Tibial nerve (tissue), 4 donors: Measurements from ENCODE around the gene PRAC2. TPM values are rescaled to one million over a fixed set of nuclear protein-coding genes. Genes with fewer than 3 reads are reported as not detected.

ENCODE experiments used
- DNase-seq, 2 donors: peaks; one replicate each; pipeline ENCODE4 v3.0.0-alpha.2; 2019; ENCODE audit warnings: low spot score in 2 of 2
- H3K27ac ChIP-seq, 4 donors: fragments of 200-600 bp; sonication (generic) in 3 of 4; one replicate each; pipeline ENCODE4 v1.5.1; 2017 to 2019; ENCODE audit warnings: mild to moderate bottlenecking in 1 of 4
- H3K27me3 ChIP-seq, 2 donors: fragments of 200-600 bp; sonication (generic) in 1 of 2; one replicate each; pipeline versions ENCODE4 v1.5.1 to v1.6.0; 2017 to 2019
- H3K36me3 ChIP-seq, 3 donors: fragments of 200-600 bp; sonication (generic); one replicate each; pipeline ENCODE4 v1.5.1; 2018 to 2019
- H3K4me1 ChIP-seq, 4 donors: fragments of 200-600 bp; sonication (generic) in 3 of 4; one replicate each; pipeline ENCODE4 v1.5.1; 2017 to 2019
- H3K4me3 ChIP-seq, 4 donors: fragments of 200-600 bp; sonication (generic) in 3 of 4; one replicate each; pipeline ENCODE4 v1.5.1; 2017 to 2019; ENCODE audit warnings: mild to moderate bottlenecking in 1 of 4, moderate library complexity in 1 of 4
- H3K9me3 ChIP-seq, 4 donors: fragments of 200-600 bp; sonication (generic) in 3 of 4; one replicate each; pipeline ENCODE4 v1.5.1; 2017 to 2019
- EP300 ChIP-seq, 2 donors: sonication (generic); formaldehyde crosslinking; IDR thresholded peaks; one replicate each; pipeline ENCODE4 v1.6.1; 2017; ENCODE audit warnings: antibody characterized with exemption in 2 of 2, mild to moderate bottlenecking in 1 of 2
- POLR2A ChIP-seq, 2 donors: fragments of 450-650 bp; IDR thresholded peaks; one replicate each; pipeline ENCODE4 v1.6.1; 2017; ENCODE audit warnings: antibody characterized with exemption in 2 of 2, mild to moderate bottlenecking in 2 of 2, moderate library complexity in 2 of 2
- WGBS, 2 donors: methylation state at CpG; one replicate each; pipeline ENCODE4 v1.1.5; 2018; 5-methylcytosine and 5-hydroxymethylcytosine counted together
- total RNA-seq, 4 donors: library from RNA; depleted of rRNA; stranded (reverse); fragments of >200 nt; gene quantifications; one replicate each; pipeline ENCODE4 v1.1.0, GENCODE V29; 2016
- TF ChIP-seq, protein P1 (sequence below), 5 experiments: fragments of 200-600 bp in 3 of 5; fragments of 450-650 bp in 2 of 5; sonication (generic) in 3 of 5; IDR thresholded peaks; one replicate each; pipeline ENCODE4 v1.5.1; 2016 to 2019; ENCODE audit warnings: antibody characterized with exemption in 5 of 5, mild to moderate bottlenecking in 3 of 5, moderate library complexity in 2 of 5

PRAC2 gene
- total RNA-seq, 4 donors from 2014 or later, result not detected

DNA sequence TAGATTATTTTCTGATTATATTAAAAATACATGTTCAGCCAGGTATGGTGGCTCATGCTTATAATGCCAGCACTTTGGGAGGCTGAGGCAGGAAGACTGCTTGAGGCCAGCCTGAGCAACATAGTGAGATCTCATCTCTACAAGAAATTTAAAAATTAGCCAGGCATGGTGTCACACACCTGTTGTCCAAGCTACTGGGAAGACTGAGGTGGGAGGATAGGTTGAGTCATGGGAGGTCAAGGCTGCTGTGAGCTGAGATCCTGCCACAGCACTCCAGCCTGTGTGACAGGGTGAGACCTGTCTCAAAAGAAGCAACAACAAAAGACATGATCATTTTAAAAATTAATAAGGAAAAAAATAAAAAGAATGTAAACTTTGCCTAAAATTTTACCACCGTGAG, 41.4 kb upstream of the PRAC2 start:
- H3K27me3 ChIP-seq, result peaks cover 0 to 36% of the 10 kb centered on the region in 2 donors
- no peak overlapping the region for H3K4me3 ChIP-seq
- H3K27ac ChIP-seq, result no peak overlapping the region
- no peaks in the 10 kb centered on the region for H3K9me3 ChIP-seq
- no peaks in the 10 kb centered on the region for H3K36me3 ChIP-seq
- no peak for DNase-seq
- TF ChIP-seq EP300 (IDR thresholded peaks at IDR 0.05) (no peak), POLR2A (IDR thresholded peaks at IDR 0.05) (no peak)
- TF ChIP-seq, protein P1, sequence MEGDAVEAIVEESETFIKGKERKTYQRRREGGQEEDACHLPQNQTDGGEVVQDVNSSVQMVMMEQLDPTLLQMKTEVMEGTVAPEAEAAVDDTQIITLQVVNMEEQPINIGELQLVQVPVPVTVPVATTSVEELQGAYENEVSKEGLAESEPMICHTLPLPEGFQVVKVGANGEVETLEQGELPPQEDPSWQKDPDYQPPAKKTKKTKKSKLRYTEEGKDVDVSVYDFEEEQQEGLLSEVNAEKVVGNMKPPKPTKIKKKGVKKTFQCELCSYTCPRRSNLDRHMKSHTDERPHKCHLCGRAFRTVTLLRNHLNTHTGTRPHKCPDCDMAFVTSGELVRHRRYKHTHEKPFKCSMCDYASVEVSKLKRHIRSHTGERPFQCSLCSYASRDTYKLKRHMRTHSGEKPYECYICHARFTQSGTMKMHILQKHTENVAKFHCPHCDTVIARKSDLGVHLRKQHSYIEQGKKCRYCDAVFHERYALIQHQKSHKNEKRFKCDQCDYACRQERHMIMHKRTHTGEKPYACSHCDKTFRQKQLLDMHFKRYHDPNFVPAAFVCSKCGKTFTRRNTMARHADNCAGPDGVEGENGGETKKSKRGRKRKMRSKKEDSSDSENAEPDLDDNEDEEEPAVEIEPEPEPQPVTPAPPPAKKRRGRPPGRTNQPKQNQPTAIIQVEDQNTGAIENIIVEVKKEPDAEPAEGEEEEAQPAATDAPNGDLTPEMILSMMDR (IDR thresholded peaks at IDR 0.05), result no peak
- H3K4me1 ChIP-seq, result peaks cover 0 to 6% (median 0%) of the 10 kb centered on the region in 4 donors
- WGBS, 2 donors, result 83 to 89% methylated on average over 1 of the region's 1 CpG

DNA sequence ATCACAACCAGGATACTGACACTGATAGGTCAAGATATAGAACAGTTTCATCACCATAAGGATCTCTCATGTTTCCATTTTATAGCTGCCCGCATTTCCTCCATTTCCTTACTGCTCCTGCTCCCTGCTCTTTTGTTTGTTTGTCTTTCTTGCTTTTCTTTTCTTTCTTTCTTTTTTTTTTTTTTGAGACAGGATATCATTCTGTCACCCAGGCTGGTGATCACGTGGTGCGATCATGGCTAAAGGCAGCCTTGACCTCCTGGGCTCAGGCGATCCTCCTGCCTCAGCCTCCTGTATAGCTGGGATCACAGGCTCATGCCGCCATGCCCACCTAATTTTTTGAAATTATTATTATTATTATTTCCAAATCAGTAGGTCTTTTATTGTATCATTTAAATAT, 32.3 kb upstream of the PRAC2 start:
- Histone ChIP-seq H3K36me3 (no peaks in the 10 kb centered on the region), H3K27ac (no peak overlapping the region), H3K4me3 (no peak overlapping the region), H3K9me3 (peaks cover 0 to 4% (median 0%) of the 10 kb centered on the region in 4 donors), H3K27me3 (peaks cover 0 to 30% of the 10 kb centered on the region in 2 donors), H3K4me1 (no peaks in the 10 kb centered on the region)
- TF ChIP-seq POLR2A (IDR thresholded peaks at IDR 0.05), result no peak
- DNase-seq, result no peak
- WGBS, 2 donors, result 84 to 87% methylated on average over 5 of the region's 5 CpGs

DNA sequence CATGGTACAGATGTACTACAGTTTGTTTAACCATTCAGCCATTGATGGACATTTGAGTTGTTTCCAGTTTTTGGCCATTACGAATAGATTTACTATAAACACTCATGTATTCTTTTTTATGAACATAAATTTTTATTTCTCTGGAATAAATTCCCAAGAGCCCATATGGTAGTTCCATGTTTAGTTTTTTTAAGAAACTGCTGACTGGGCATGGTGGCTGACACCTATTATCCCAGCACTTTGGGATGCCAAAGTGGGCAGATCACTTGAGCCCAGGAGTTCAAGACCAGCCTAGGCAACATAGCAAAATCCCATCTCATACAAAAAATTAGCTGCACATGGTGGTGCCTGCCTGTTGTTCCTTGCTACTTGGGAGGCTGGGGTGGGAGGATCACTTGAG, 30.9 kb upstream of the PRAC2 start:
- Histone ChIP-seq H3K4me1 (no peaks in the 10 kb centered on the region), H3K4me3 (no peak overlapping the region), H3K27ac (no peak overlapping the region), H3K36me3 (no peaks in the 10 kb centered on the region), H3K9me3 (peaks cover 0 to 4% (median 0%) of the 10 kb centered on the region in 4 donors), H3K27me3 (peaks cover 0 to 37% of the 10 kb centered on the region in 2 donors)
- WGBS, 2 donors, result 89 to 91% methylated on average over 1 of the region's 1 CpG
- no peak for DNase-seq
- no peak for TF ChIP-seq EP300 (IDR thresholded peaks at IDR 0.05)
- TF ChIP-seq, protein P1 (IDR thresholded peaks at IDR 0.05), result no peak
- no peak for TF ChIP-seq POLR2A (IDR thresholded peaks at IDR 0.05)

DNA sequence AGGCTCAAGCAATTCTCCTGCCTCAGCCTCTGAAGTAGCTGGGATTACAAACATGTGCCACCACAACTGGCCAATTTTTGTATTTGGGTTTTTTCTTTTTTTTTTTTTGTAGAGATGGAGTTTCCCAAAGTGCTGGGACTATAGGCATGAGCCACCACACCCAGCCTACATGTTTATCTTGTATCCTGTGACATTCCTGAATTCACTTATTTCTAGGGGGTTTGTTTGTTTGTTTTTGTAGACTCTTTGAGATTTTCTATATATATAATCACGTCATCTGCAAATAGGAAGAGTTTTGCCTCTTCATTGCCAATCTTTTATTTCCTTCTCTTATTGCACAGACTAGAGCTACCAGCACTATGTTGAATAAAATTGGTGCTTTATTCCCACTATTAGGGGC, 29.8 kb upstream of the PRAC2 start:
- WGBS, 2 donors, result 55 to 67% methylated on average over 1 of the region's 1 CpG
- no peak for TF ChIP-seq EP300 (IDR thresholded peaks at IDR 0.05)
- H3K9me3 ChIP-seq, result peaks cover 0 to 4% (median 0%) of the 10 kb centered on the region in 4 donors
- DNase-seq, result no peak
- no peaks in the 10 kb centered on the region for H3K4me1 ChIP-seq
- no peak overlapping the region for H3K4me3 ChIP-seq
- H3K36me3 ChIP-seq, result no peaks in the 10 kb centered on the region
- H3K27me3 ChIP-seq, result peaks cover 0 to 34% of the 10 kb centered on the region in 2 donors
- H3K27ac ChIP-seq, result no peak overlapping the region

DNA sequence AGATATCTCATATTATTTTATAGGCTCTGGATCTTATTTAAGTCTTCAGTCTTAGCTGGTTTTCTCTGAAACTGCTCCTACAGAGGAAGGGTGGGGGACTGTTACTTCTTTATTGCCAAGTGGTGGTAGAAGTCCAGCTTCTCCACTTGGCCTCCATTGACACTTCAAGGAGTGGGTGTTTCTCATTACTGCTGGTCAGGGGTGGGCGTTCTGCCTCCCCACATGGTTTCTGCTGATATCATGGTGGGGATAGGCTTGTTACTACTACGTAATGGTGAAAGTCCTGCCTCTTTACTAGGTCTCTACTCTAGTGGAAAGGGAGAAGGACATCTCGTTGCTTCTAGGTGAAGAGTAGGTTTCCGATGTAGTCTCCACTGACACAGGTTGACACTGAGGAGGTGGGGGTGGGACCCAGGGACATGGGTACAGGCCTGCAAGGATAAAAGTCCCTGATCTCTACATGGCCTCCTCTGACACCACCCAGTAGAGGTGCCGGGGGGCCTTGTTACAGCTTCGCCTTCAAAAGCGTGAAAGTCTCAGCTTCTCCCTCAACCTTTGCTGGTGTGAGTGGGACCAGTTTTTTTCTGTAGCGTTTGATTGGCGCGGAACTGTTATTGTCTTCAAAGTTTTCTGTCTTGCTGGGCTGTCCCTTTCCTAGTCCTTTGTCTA, 21.0 kb upstream of the PRAC2 start:
- Histone ChIP-seq H3K4me3 (no peak overlapping the region), H3K27me3 (peaks cover 0 to 92% of the 10 kb centered on the region in 2 donors), H3K9me3 (no peaks in the 10 kb centered on the region), H3K27ac (no peak overlapping the region), H3K36me3 (no peaks in the 10 kb centered on the region), H3K4me1 (no peaks in the 10 kb centered on the region)
- no peak for TF ChIP-seq EP300 (IDR thresholded peaks at IDR 0.05)
- TF ChIP-seq, protein P1 (IDR thresholded peaks at IDR 0.05), result no peak
- no peak for TF ChIP-seq POLR2A (IDR thresholded peaks at IDR 0.05)
- 93 to 96% methylated on average over 10 of the region's 10 CpGs for WGBS, 2 donors
- DNase-seq, result no peak

DNA sequence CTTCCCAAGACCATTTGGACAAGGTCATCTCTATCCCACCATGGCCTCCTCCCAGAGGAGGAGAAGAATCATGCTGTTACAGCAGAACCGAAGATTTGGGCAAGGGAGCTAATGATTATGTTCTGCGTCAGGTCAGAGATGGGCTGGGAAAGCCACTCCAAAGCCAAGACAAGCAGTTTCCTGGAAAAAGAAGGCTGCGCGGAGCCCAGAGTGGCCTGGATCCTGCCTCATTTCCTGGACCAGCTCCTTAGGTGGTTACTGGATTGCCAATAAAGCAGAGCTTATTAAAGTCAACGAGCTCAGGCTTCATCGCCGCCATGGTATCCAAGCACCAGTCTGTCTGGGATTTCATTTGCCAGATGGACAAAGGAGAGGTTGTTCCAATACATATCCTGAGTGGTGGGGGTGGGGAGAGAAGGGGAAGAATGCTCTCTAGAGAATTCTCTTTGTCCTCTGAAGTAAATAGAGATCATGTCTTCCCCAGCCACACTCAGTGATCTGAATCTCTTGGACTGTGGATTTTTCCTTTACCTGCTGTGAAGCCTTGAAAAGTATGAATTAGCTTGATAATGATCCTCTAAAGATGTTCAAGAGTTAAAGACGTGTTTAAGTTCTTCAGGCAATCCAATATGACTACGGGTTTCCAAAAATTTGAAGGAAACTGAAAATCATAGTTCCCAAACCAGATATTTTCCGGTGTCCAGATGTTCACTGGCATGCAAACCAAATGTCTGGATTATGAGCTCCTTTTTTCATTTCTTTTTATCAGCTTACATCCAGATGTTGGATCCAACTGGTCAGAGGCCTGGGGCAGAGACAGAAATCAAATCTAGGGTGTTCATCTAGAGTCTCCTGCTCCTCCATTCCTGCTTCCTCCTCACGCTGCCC, 18.4 kb upstream of the PRAC2 start:
- 56 to 60% methylated on average over 11 of the region's 11 CpGs for WGBS, 2 donors
- no peaks in the 10 kb centered on the region for H3K9me3 ChIP-seq
- H3K4me3 ChIP-seq, result no peak overlapping the region
- peaks cover 0 to 96% of the 10 kb centered on the region in 2 donors for H3K27me3 ChIP-seq
- TF ChIP-seq, protein P1 (IDR thresholded peaks at IDR 0.05), result no peak
- TF ChIP-seq EP300 (IDR thresholded peaks at IDR 0.05) (no peak), POLR2A (IDR thresholded peaks at IDR 0.05) (no peak)
- H3K36me3 ChIP-seq, result no peaks in the 10 kb centered on the region
- no peak for DNase-seq
- H3K4me1 ChIP-seq, result no peaks in the 10 kb centered on the region
- no peak overlapping the region for H3K27ac ChIP-seq
